HG03565 (cell line): ENCODE results near the gene RPL7L1.
"Not testable (repeated sequence)": the region's sequence is repeated elsewhere in the genome, so short reads cannot be mapped to it uniquely, and the experiment has no call there.

Experiments
- ATAC-seq: cut with Tn5 transposase; IDR thresholded peaks from one replicate; pipeline ENCODE4 v1.9.1; 2021; ENCODE audit warnings: mild to moderate bottlenecking, moderate library complexity; ENCODE audit not compliant: unreplicated experiment

The RPL7L1 gene

DNA sequence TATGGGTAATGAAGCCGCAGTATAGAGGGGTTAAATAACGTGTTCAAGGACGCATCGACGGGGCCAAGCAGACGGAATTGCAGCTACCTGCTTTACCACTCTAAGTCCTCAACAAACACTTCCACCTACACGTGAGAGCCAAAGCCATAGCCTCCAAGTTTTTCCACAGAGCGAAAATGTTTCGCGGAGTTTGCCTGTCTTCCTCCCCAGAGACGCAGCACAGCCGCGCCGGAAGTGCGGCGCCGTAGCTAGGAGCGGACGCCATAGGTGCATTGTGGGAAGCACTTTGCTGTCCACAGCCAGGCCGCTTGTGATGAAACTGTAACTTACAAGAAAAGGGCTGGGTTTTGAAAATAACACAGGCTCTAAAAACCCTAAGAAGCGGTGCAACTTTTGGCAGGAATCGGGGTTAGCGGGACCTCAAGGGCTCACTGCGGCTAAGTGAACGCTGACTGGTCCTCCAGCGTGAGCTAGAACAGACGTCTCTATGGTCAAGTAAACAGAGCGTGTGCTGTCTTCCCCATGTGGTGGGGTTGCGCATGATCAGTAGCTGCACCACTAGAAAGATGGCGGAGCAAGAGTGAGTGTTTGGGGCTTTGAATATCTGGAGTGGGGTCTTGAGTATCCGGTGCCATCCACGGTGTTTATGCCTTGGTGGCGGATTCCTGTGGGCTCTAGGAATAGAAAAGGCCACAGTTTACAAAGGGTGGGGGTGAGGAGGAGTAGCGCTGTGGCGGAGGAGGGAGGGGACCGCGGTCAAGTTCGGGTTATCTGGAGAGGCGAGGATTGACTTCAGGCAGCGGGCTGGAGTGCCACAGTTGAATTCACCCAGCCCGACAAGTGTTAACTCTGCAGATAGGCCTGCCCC, at the start of gene RPL7L1:
Gene RPL7L1, plus strand, starts transcription at position 245 of the 868 bp plus-strand sequence. Its CDS starts 295 bp downstream, at position 540.
- peak; percentile 79 for ATAC-seq

DNA sequence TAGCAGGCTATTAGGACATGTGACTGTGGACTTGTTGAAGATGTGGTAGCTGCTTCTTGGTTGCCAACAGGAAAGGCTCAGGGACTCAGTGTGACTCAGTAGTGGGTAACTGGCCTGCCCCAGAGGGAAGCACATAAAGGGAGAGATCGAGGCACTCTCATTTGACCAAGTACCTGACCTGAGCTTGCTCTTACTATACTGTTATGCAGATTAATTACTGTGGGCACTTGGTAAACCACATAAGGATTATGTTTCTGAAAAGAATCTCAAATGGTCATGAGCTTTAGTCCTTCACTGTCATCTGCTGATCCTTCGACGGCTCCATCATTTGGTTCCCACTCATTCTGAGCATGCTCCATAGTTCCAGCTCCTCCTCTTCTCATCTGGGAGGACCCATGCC, 48.2 kb upstream of the RPL7L1 start:
- no peak for ATAC-seq

DNA sequence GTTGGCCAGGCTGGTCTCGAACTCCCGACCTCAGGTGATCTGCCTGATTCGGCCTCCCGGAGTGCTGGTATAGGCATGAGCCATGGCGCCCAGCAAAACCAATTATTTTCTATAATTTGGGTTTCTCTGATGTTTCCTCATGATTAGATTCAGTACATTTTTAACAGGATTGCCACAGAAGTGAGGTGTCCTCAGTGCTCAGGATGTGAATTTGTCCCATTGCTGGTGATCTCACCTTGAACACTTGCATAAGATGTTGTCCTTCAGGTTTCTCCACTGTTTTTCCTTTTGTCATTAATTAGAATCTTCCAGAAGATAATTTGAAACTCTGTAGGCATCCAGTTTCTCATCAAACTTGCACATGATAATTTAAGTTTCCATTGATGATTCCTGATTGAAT, 45.4 kb upstream of the RPL7L1 start:
- no peak for ATAC-seq

DNA sequence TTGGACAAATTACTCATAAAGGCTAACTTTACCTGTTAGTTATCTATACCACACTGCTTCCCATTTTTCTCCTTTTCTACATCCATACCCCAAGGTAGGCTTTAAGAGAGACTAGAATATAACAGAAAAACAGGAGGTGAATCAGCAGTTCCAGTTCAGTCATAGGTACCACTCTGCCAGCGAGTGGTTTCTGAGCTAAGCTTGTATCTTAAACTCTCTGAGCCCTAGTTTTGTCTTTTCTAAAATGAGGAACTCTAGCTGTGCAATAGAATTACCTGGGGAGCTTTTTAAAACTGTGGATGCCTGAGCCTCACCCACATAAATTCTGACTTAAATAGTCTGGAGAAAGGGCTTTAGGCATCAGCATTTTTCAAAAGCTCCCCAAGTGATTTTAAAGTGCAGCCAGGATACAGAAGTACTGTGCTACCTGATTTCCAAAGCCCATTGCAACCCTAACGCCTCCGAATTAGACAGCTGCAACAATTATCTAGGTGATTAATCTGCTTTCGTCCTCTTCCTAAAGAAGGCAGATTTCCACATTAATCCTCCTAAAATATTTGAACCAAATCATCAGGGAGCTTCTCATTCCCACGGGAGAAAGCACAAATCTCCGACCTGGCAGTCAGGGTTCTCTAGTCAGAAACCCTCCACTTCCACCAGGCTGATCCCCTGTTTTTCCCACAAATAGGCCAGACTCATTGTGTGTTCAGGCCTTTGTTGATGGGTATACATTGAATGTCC, 37.4 kb upstream of the RPL7L1 start:
- ATAC-seq = no peak

DNA sequence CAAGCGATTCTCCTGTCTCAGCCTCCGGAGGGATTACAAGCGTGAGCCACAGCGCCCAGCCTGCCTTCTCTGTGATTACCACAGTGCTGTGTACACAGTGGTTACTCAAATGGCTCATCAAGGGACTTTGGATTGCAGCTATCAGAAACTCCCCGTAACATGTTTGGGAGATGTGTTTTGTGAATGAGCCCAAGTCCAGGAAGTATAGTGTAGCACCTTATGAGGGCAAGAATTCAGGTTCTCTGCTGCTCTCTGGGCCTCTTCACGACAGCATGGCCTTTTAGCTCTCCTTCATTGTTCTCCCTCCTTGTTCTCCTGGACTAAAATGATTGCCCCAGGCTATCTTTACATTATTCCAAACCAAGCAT, 34.1 kb upstream of the RPL7L1 start:
- ATAC-seq = no peak

DNA sequence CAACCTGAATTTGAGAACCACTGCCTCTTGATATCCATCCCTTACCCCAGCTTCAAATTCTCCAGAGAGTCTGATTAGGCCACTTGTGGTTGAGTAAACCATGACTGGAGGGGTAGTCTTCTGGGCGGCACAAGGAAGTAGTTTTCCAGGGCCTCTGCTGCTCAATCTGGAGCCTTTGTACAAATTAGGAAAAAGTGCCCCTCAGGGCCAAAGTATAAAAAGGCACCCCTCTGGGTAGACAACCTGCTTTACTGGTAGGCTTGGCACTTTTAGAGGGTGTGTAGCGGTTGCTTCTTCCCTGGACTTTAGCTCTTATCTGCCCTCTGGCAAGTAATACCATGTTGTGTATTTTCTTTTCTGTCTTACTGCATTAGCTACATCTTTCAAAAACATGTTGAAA, 32.9 kb upstream of the RPL7L1 start:
- ATAC-seq = no peak

DNA sequence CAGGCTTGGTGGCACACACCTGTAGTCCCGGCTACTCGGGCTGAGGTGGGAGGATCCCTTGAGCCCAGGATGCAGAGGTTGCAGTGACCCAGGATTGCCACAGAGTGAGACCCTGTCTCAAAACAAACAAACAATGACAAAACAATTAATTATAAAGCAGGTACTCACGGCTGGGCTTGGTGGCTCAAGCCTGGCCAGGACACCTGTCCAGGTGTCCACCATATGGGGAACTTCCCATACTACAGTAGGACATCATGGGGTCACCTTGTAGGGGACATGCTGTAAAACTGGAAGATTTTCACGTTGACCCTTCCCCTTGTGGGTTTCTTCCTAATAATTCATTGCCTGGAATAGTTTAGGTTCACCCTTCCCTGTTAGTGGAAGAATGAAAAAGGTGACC, 30.7 kb upstream of the RPL7L1 start:
- ATAC-seq = no peak

DNA sequence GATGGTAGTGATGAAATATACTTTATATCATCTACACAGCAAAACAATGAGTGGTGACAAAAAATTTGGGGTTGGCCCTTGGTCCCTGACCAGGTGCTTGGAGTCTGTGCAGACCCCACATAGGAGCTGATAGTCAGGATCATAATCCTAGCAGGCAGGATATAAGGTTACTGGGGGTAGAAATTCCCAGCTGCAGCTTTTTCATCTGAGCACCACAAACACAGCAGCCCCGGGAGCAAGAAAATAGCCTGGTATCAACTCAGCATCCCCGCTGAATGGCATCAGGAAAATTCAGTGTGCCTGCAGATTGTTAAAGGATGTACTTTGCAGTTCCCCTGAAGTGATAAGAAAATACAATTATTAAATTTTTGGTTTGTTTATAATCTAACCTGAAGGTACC, 27.8 kb upstream of the RPL7L1 start:
- no peak for ATAC-seq

DNA sequence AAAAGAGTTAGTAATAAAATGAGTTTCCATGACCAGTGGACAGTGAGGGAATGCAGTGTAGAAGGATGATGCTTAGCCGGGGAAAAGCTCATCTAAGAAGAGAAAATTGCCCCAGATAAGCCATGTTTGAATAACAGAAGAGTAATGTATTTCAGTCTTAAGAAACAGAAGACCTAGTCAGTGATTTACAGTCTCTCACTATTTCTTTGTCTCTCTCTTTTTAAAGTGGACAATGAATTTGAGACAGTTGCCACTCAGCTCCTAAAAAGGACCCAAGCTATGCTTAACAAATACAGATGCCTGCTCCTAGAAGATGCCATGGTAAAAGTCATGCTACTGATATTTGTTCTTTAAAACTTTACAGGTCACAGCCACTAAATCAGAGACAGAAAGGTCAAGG, 19.4 kb upstream of the RPL7L1 start:
- no peak for ATAC-seq

DNA sequence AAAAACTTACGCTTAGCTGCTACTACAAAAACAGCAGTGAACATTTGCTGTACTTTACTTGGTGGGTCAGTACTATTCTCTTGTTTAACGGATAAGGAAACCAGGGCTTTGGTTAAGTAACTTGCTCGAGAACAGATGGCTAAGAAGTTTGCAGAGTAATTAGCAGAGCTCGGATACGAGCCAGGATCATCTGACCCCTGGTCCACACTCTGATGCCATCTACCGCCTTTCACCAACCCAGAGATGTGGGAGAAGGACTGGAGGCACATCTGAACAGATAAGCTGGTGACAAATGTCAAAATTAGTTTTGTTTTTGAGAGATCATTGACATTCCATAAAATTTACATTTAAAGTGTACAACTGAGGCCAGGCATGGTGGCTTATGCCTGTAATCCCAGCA, 18.9 kb upstream of the RPL7L1 start:
- no peak for ATAC-seq

DNA sequence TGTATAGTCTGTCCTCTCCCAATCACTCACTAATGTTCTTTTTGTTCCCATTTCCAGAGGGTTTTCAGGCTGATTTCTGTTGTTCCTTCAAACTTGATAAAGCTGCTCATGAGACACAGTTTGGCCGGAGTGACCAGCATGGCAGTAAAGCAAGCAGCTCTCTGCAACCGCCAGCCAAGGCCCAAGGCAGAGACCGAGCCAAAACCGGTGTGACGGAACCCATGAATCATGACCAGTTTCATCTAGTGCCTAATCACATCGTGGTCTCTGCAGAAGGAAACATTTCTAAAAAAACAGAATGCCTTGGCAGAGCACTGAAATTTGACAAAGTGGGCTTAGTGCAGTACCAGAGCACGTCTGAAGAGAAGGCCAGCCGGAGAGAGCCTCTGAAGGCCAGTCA, 14.8 kb upstream of the RPL7L1 start:
- no peak for ATAC-seq

DNA sequence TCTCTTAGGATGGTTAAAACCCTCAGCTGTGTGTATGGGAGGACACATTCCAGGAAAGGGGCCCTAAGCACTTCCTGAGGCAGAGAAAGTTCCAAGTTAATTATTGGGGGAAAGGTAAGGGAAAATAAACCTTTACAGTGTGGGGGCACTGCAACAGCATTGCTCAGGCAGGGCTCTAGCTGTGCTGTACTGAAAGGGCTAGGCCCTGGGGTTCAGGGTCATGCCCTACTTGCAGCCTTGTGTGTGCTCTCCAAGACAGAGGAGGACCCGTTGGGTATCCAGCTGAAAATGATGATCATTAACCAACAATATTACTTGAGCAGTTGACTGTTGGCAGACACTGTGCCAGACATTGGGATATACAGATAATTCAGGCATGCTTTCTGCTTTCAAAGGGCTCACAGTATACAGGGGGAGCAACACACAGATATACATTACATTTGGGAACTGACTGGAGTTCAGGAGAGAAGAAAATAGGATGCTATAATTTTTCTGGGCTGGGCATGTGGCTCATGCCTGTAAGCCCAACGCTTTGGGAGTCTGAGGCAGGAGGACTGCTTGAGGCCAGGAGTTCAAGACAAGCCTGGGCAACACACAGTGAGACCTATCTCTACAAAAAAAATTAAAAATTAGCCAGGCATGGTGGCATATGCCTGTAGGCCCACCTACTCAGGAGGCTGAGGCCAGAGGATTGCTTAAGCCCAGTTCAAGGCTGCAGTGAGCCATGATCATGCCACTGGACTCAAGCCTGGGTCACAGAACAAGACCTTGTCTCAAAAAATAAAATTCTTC, 9.1 kb upstream of the RPL7L1 start:
- no peak for ATAC-seq

DNA sequence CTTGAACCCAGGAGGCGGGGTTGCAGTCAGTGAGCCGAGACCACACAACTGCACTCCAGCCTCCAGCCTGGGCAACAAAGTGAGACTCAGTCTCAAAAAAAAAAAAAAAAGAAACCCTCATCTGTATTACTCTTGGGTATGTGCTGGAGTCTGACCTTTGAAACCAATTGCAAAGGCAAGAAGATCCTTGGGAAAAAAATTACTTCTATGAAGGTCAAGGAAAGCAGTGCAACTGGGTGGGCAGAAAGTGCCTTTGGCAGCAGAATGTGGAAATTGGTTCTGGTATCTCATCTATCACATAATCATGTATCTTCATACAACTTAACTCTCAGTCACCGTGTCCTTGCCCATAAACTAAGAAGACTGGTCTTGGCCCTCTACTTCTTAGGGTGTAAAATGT, 7.7 kb upstream of the RPL7L1 start:
- no peak for ATAC-seq

DNA sequence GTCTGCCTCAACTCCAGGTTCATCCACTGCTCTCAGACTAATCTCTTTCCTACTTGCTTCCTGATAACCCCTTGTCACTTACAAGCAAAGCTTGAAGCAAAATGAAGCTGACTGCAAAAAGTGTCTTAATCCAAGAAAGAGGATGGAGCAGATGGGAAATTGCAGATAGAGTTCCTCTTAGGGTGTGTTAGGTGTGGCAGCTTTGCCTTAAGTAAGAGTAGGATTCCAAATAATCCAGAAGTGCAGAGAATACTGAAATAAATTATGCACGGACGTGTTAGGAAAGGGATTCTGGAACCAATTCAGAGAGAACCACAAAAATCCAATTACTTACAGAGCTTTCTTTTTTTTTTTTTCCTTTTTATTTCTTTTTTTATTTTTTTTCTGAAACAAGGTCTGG, 6.1 kb upstream of the RPL7L1 start:
- no peak for ATAC-seq

DNA sequence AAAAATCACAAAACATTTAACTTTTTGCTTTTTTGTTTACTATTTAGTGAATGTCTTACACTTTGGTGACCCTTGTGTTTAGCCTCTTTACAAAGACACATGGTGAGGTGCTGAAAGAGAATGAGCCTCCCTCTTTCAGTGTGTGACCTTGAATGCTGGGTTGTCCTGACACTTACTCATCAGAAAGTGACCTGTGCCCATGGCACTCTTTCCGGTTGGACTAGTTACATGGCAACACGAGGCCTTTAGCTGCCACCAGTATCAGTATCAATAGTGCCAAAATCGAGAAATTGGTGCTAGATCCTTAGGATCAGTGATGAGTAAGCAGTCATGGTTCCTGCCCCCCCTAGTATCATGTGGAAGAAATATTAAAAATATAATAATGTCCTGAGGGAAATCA, 1.7 kb upstream of the RPL7L1 start:
- no peak for ATAC-seq

DNA sequence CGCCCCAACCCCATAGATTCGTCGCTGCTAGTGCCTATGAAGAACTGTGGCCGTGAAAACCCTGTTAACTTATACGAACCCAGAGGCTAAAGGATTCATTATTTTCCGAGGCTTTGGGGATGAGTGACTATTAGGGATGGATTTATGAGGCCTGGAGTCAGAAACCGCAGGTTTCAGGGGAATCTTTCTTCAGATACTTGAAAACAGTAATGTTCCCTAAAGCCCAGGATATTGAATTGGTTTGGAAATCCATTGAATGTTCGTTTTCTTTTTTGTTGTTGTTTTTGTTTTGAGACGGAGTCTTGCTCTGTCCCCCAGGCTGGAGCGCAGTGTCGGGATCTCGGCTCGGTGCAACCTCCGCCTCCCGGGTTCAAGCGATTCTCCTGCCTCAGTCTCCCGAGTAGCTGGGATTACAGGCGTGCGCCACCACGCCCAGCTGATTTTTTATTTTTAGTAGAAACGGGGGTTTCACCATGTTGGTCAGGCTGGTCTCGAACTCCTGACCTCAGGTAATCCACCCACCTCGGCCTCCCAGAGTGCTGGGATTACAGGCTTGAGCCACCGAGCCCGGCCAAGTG, 913 bp downstream of the RPL7L1 start:
- not testable (repeated sequence) for ATAC-seq

DNA sequence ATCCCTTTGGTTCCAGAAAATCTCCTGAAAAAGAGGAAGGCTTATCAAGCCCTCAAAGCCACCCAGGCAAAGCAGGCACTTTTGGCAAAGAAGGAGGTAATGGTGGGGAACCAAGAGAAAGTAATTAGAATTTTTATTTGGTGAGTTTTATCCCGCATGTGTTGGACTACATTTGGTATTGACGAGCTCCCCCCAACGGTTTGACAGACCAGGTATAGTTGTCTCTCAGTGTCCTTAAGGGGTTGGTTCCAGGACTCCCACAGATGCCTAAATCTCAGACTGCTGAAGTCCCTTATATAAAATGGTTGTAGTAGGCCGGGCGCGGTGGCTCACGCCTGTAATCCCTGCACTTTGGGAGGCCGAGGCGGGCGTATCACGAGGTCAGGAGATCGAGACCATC, 1.5 kb downstream of the RPL7L1 start:
- not testable (repeated sequence) for ATAC-seq

DNA sequence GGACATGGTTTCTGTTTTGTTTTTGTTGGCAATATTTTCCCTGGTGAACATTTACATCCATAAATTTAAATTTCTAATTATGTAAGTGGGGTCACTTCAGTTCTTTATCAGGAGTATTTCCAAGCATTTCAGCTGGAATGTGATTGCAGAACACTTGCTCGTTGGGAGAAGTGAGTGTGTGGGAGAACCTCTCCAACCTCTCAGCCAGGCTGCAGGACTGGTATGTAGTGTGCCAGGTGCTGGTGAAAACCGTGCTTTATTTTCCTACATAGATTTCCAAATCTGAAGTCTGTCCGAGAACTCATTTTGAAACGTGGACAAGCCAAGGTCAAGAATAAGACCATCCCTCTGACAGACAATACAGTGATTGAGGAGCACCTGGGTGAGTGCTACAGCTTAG, 6.3 kb downstream of the RPL7L1 start:
- no peak for ATAC-seq

DNA sequence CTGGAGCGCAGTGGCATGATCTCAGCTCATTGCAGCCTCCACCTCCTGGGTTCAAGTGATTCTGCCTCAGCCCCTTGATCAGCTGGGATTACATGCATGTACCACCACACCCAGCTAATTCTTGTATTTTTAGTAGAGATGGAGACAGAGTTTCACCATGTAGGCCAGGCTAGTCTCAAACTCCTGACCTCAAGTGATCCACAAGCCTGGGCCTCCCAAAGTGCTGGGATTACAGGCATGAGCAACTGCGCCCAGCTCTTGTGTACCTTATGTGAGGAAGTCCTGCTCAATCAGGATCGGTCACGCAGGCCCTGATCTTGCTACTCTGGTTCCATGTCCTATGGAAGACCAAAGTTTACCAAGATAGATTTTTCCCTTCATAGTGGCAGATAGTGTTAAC, 8.8 kb downstream of the RPL7L1 start:
- not testable (repeated sequence) for ATAC-seq

DNA sequence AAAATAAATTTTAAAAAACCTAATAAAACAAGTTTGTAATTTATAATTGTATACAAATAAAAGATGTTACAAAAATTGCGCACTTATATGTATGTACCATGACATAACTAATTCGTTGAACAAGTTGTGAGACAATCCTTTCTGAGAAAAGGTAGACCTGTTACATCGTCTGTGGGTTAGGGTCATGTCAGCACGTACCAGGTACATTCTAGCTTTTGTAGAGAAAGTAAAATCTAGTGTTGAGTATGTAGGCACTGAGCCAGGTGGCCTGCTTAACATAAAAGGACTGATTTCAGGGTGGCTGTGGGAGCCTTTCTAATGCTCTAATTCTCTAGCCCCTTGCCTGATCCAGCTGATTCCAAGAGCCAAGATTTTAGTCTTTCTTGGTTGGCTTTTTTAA, 10.4 kb downstream of the RPL7L1 start:
- no peak for ATAC-seq
